AG09319 (cell line): ENCODE data around the gene IGFN1.
A peak's percentile ranks its signal among the peaks of the same experiment; 100 is the strongest.

Experiments used
- DNase-seq: peaks from one replicate; pipeline ENCODE4 v3.0.0-alpha.2; 2010; ENCODE audit warnings: low read depth; ENCODE audit errors: extremely low read depth
- TF ChIP-seq, protein P1 (sequence below): IDR thresholded peaks from 2 replicates; pipeline ENCODE4 v1.5.1; 2011; ENCODE audit warnings: low read depth, mild to moderate bottlenecking, inconsistent platforms, low read length, moderate library complexity

The IGFN1 gene

GRCh38 chr1:201144701-201145100 is 45.9 kb upstream of the IGFN1 start:
- DNase-seq = no peak

DNA sequence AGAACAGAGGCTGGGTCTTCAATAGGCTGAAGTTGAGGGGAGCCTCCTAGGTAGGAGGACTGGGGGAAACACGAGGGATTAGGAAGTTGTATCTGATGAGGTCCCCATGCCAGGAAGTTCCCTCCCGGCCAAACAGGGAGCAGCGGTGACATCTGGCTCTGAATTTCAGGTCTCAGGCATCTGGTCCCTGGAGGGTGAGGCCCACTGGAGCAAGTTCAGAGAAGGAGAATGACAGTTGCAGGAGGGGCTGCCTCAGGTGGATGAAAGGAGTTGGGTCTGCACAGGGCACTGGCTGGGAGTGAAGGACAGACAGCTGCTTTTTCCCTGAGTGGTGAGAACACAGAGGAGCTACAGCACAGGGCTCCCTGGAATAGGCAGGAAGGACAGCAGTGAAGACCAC is 45.5 kb upstream of the IGFN1 start:
- DNase-seq = no peak
- TF ChIP-seq, protein P1, sequence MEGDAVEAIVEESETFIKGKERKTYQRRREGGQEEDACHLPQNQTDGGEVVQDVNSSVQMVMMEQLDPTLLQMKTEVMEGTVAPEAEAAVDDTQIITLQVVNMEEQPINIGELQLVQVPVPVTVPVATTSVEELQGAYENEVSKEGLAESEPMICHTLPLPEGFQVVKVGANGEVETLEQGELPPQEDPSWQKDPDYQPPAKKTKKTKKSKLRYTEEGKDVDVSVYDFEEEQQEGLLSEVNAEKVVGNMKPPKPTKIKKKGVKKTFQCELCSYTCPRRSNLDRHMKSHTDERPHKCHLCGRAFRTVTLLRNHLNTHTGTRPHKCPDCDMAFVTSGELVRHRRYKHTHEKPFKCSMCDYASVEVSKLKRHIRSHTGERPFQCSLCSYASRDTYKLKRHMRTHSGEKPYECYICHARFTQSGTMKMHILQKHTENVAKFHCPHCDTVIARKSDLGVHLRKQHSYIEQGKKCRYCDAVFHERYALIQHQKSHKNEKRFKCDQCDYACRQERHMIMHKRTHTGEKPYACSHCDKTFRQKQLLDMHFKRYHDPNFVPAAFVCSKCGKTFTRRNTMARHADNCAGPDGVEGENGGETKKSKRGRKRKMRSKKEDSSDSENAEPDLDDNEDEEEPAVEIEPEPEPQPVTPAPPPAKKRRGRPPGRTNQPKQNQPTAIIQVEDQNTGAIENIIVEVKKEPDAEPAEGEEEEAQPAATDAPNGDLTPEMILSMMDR = no peak

More at GRCh38 chr1:201144701-201145100, 45.9 kb upstream of the IGFN1 start:
- TF ChIP-seq, protein P1 = no peak

GRCh38 chr1:201145816-201146215 is 44.8 kb upstream of the IGFN1 start:
- no peak for DNase-seq
- TF ChIP-seq, protein P1 = no peak

DNA sequence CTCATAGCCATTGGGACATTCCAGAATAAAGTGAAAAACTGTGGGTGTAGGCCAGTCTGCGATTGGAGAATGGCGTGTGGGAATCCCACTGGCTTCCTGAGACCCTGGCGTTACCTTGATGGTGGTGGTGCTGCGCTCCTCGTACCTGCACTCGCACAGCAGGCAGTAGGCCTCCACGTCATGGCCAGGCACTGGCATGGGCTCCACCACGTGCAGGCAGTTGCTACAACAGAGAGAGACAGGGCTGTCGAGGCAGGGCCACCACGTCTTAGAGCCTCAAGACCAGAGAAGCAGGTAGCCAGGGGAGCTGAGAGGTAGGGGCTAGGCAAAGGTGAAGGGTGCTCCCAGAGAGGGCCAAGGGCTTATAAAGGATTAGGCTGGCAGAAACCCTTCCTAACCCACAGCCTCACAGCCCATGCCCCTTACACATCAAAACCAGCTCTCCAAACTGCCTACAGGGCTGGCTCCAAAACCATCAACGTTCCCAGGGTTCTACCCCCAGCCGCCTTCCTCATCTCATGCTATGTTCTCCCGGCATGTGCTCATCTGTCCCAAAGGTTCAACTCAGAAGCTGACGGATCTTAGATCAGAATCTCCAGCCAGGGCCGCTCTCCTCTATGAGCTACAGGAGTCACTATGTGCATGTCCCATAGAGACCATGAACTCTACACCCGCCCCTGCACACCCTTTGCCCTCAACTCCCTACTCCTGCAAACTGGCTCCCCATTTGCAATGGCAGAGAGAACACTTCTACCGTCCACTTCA is 43.8 kb upstream of the IGFN1 start:
- no peak for DNase-seq
- TF ChIP-seq, protein P1 = no peak

DNA sequence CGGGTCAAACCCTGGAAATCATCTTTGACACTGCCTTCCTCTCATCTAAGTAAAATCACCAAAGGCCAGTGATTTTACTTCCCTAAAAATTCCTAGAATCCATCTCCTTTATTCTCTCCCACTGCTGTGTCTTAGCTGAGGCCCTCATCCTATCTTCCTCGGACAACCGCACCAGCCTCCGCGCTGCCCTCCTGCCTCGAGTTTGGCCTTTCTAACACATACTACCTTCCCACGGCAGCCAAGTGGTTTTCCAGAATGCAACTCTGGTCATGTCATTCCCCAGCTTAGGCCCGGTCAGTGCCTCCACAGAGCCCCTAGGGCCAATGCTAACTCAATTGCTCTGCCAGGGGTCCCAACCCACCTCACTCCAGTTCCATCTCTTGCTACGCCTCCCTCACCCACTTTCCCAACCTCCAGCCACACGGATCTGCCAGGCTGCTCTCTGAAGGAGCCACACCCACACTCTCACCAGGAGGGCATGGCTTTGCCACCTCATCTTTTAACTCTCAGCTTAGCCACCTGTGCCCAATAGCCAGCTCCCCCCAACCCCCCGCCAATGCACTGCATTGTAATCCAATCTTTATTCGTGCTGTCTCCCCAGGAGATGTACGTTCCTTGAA is 43.1 kb upstream of the IGFN1 start:
- TF ChIP-seq, protein P1 = no peak
- no peak for DNase-seq

DNA sequence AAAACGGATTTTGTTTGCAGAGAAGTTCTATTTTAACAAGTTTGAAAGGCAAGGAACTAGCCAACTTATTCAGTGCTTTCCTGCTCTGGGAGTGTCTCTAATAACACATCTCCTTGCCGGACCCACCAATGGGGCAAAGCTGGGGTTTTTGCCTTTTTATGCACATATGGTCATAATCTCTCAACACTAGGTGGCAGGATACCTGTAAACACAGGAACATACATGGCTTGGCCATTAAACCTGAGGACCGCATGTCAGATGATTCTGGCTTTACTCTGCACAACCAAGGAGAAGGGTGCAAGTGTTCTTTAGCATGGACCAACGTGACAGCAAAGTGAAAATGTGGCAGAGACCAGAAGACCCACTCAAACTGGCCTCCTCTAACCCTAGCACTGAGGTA is 41.2 kb upstream of the IGFN1 start:
- no peak for DNase-seq
- TF ChIP-seq, protein P1 = peak; percentile 31

DNA sequence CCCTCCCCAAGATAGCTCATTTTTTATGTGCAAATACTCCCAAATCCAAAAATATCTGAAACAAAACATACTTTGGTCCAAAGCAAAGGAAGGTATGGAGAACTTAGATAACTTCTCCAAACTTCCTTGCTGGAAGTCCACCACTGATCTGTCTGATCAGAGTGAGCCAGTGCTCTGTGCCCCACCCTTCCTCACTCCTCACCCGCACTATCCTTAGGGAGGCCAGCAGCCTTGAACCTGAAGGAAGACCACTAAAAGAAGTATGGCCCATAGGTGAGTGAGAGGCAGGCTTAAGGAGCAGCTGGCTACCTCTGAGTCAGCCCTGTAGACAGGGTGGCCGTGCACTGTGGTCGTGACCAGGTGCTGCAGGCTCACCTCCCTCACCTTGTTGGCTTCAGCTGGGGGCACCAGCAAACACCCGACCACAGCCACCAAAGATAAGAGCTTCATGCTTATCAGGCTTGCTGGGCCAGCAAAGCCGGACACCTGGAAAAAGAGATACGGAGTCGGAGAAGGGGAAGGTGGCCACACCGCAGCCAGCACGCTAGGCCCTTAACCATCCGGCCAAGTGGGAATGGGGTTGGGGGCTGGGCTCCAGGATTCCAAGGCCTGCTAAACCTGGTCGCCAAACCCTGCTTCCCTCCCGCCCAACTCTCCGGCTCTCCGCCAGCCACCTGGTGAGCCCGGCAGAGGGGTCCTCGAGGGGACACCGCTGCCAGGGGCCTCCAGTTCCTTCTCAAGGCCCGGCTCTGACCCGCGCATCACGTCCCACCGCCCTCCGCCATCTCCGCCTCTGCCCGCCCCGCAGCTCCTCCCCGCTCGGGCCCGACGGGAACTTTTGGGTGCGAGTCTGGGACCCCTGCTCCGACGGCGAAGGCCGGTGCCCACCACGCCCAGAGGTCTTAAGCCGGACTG is 36.9 kb upstream of the IGFN1 start:
- DNase-seq = no peak
- TF ChIP-seq, protein P1 = no peak
